ENCODE measurements around the gene BAHCC1.

BAHCC1 gene

DNA sequence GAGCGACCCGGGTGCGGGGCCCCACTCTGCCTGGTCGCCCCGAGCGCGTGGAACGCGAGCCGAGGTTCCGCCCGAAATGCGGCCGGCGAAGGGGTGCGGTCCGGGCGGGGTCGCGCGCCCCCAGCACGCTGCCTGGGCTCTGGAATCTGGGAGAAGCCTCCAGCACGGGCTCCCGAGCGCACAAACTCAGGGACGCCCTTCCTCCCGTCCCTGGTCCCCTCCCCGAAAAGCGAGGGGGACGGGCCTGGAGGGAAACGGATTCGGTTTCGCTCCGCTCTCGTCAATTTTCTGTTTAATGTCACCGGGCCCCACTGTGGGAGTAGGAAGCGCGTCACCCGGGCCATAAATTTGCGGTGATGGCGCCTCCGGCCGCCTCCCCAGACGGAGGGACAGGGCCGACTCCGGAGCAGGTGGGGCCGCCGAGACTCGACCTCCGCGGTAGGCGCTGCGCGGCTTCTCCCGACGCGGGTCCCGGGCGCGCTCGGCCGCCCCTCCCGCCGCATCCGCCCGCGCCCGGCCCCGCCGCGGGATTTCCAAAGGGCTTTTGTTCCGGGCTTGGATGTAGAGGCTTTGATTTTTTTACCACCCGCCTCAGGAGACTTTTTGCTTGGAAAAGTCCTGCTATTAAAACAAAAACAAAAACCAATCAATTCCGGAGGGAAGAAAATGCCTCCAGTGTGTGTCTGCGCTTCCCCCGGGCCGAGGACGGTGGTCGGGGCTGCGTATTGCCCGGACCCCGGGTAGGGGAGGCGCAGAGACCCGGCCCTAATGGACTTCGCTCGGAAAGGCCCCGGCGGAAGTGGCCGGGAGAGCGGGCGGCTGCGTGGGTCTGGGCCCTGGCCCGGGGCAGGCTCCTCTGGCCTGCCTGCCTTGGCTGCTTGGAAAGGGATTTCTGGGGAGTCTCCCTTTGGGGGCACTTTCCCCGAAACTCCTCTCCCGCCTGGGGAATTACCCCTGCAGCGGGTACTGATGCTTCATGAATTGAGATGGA lies 7.9 kb upstream of the BAHCC1 start:
- DNase-seq = no peak

DNA sequence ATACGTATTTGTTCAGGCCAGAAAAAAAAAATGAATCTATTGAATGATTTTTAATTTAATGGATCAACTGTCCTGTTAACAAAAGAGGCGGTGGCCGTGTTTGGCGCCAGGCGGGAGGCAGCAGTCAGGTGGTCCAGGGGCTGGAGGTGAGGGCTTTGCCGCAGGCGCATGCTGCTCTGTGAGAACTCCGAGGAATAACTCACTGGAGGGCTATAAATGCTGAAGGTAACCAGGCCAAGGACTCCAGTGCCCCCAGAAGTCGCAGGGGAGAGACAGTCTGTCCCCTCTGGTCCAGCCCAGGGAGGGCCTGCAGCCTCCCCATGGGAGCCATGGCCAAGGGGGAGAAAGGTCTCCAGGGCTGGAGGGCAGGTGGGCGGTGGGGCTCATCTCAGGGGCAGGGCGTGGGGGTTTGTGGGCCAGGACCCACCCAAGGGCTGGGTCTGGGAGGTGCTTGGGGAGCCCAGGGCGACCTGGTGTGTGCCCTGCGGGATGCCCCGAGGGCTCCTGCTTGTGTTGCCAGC lies 7.1 kb upstream of the BAHCC1 start:
- no peak for DNase-seq

GRCh38 chr17:81388612-81389367 lies 6.5 kb upstream of the BAHCC1 start:
- peak; percentile 80 to 90 for DNase-seq

- DNase-seq = no peak
Measured at GRCh38 chr17:81389585-81389984, 5.7 kb upstream of the BAHCC1 start.

DNA sequence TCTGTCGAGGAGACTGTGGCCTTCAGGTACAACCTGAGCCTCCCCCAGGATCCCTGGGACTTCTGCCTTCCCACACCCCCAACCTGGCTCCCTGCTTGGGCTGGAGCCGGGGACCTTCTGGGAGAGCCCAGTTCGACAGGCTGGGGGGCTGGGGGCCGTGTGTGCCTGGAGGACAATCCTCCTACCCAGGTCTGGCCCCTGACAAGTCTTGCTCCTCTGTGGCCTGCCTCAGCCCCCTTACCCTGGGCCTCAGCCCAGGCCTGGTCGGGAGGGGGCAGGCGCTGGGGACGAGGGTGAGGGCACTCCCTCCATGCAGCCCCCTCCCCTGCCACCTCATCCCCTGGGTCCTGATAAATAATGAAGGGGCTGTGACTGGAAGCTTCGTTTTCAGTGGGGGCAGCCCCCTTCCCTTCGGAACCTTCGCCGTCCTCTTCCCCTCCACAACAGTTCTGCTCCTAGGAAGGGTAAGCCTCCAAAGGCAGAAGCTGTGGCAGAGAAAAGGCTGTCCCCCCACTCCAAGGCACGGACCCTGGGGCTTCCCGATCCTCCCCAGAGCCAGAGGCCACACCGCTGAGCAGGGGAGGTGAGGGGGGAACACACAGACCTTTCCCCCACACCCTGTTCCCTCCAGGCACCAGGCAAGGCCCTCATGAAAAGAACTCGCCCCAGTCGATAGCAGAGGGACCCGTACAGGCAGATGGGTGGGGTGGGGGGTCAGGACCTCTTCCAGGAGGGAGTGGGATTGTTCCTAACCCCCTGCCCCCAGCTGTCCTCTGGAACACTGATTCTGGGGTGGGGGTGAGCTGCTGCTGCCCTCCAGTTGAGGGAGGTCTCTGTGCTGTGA lies 5.0 kb upstream of the BAHCC1 start:
- no peak for DNase-seq

GRCh38 chr17:81390873-81391255 lies 4.4 kb upstream of the BAHCC1 start:
- no peak for DNase-seq

DNA sequence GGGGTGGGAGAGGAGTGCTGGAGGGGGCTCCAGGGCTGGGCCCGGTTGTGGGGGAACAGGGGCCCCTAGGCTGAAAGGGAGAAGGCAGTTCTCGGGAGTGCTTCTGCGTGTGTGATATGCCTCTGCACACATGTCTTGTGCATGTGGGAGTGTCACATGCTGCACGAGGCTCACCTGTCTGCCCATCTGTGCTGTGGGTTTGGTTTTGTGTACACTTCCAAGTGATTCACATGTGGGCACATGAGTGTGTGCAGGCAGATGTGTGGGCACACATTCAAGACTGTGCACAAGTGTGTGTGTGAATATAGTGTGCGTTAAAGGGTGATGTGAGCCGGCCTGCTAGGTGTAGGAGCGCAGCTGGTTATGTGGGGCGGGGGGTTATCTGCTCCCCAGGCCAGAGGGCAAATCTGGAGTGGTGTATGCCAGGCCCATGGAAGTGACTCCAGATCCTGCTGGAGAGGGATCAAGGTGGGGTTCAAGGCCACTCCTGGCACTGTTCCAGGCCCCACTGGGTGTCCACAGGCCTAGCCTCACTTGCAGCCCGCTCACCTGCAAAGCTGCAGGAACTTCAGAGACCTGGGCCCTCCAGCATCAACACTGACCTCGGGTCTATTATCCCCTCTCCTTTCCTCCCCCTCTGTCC lies 3.8 kb upstream of the BAHCC1 start:
- no peak for DNase-seq

GRCh38 chr17:81391936-81392908 lies 3.0 kb upstream of the BAHCC1 start:
- no peak for DNase-seq

GRCh38 chr17:81392909-81393654 lies 2.2 kb upstream of the BAHCC1 start:
- DNase-seq = no peak

DNA sequence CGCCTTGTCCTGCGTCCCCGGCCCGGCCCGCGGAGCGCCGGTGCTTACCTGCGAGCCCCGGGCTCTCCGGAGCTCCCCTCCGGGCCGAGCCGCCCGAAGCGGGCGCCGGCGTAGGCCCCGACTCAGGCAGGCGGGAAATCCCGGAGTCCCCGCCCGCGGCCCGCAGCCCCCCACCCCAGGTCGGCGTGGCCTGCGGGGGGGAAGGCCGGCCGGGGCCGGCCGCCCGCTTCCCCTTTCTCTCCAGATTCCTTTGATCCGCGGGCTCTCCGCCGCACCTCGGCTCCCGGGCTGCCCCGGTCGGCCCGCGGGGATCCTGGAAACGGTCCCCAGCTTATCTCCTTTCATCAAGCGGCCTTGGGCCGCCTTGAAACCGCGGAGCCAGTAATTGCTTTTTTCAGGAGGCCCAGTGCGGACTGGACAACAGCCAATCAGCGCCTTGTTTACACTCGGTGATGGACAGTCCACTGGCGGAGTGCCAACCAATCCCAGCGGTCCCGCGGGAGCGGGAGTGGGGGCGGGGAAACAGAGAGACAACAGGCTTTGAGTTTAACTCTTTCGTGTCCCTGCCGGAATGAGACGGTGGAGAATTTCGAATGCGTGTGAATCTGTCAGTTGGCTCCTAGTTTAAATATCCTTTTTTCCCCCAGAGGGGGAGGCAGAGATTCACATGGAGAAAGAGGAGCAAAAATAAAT lies 1.4 kb upstream of the BAHCC1 start:
- DNase-seq = peak; percentile 89 to 99

DNA sequence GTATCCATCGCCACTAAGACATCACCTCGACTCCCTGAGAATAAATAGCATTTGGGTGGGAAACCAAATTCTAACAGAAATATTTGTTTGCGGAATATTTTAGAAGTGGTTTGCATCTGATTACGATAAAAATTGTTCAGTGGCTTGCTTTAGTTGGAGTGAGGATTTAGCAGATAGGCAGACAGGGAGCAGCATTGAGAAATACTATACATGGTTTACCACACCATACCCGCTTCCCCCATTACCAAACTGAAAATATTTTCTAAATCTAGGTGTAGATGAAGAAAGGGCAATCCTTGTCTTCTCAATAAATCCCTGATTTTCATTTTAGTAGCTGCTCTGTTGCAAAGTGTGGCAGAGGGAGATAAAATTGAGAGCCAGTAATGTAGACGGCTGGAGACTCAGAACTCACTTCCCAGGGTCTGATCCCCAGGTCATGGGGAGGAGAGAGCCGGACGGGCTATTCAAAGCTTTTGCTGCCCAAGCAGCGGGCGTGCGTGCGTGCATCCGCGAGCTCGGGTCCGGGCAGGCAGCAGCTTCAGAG lies 808 bp upstream of the BAHCC1 start:
- no peak for DNase-seq

GRCh38 chr17:81395600-81396277 lies 482 bp downstream of the BAHCC1 start:
- DNase-seq = no peak

DNA sequence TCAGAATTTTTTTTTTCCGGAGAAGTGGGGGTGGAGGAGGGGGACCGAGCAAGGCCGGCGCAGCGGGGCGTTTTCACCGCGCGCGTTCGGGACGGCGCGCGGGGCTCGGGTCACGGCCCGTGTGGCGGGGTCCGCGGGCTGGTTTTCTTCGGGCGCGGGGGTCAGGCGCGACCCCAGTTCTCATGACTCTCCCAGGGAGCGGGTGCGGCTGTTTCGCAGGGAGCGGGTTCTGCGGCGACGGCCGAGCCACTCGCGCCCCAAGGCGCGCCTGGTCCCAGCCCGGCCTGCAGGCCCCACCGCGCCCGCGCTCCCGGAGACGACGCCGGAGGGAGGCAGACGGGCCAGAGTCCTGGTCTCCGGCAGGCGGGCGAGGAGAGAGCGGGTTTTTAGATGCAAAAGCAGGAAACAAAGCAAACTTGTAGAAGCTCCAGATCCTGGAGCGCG lies 1.0 kb downstream of the BAHCC1 start:
- no peak for DNase-seq

DNA sequence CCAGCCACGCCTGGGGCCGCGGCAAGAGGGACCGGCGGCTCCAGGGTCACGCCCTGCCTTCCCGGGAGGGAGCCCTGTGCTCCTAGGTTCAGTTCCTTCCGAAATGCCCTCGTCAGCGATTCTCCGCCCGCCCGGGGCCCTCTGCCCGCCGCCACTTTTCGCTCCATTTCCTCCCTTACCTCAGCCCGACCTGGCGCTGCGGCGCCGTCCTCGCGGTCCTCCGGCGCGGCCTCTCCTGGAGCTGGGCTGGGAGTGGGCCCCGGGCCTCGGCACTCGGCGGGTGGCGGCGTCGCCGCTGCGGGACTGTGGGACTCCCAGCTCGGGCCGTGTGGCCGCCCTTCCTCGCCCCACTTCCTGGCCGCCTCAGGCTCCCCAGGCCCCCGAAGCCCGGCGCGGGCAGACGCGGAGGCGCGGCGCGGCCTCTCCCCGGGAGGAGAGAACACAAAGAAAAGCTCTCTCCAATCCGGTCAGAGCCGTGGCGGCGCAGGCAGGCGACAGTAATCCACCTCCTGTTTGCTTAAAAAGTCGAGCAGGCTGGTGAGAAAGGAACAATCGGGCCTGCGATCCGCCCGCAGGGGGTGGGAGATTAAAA lies 1.6 kb downstream of the BAHCC1 start:
- DNase-seq = no peak

GRCh38 chr17:81397314-81398175 lies 2.3 kb downstream of the BAHCC1 start:
- no peak for DNase-seq

DNA sequence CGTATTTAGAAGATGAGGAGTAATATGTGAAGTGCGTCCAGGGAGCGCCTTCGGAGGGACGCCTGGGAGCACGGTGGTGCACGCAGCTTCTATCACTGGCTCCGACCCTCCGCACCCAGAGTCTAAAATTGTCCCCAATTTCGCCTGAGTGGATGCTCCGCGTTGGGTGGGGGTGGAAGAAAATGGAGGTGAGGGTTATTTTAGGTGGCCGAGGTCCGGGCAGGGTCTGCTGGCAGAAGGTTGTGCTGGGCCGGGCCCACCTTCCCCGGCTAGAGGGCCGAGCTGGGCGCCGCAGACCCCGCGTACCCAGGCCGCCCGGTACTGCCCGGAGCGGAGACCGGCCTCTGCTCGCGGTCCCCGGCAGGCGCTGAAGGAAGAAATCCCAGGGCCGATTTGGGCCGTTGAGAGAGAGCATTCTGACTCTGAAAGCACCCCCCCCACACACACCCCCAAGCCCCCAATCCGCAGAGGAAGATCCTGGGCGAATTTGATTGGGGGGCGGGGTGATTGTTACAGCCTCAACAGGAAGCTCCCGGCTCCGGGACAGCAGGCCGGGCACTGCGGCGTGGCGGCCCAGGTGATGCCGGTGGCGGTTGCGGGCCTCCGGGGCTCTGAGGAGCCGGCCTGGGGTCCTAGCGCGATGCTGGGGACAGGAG lies 3.0 kb downstream of the BAHCC1 start:
- DNase-seq = no peak

All from cerebellar nuclear complex (tissue), 1 donor.